GM12873 (cell line): ENCODE measurements around the gene BCAS4.

Experiments used
- TF ChIP-seq, protein P1 (sequence below): IDR thresholded peaks from 2 replicates; pipeline ENCODE4 v1.5.1; 2012; ENCODE audit warnings: low read depth, mild to moderate bottlenecking, moderate library complexity, low read length, control low read depth; ENCODE audit not compliant: insufficient read depth; ENCODE audit errors: missing control alignments

BCAS4 gene

DNA sequence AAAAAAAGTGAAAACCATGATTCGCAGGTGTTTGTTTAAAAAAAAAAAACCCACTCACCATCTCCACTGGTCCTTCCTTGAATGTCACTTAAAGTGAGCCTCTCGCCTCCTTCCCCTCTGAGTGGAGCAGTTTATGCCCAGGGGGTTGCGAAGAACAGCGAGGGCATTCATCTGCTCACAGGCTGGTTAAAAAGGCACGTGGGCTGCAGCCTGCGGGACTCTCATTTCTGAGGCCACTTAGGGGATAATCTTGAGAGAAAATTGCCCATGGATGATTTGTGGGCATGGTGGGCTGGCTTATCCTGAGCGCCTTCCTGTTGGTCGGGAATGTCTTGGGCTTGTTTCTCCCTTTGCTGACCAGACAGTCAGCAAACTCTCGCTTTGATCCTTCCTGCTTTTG lies 18.9 kb downstream of the BCAS4 start:
- TF ChIP-seq, protein P1, sequence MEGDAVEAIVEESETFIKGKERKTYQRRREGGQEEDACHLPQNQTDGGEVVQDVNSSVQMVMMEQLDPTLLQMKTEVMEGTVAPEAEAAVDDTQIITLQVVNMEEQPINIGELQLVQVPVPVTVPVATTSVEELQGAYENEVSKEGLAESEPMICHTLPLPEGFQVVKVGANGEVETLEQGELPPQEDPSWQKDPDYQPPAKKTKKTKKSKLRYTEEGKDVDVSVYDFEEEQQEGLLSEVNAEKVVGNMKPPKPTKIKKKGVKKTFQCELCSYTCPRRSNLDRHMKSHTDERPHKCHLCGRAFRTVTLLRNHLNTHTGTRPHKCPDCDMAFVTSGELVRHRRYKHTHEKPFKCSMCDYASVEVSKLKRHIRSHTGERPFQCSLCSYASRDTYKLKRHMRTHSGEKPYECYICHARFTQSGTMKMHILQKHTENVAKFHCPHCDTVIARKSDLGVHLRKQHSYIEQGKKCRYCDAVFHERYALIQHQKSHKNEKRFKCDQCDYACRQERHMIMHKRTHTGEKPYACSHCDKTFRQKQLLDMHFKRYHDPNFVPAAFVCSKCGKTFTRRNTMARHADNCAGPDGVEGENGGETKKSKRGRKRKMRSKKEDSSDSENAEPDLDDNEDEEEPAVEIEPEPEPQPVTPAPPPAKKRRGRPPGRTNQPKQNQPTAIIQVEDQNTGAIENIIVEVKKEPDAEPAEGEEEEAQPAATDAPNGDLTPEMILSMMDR, result no peak

DNA sequence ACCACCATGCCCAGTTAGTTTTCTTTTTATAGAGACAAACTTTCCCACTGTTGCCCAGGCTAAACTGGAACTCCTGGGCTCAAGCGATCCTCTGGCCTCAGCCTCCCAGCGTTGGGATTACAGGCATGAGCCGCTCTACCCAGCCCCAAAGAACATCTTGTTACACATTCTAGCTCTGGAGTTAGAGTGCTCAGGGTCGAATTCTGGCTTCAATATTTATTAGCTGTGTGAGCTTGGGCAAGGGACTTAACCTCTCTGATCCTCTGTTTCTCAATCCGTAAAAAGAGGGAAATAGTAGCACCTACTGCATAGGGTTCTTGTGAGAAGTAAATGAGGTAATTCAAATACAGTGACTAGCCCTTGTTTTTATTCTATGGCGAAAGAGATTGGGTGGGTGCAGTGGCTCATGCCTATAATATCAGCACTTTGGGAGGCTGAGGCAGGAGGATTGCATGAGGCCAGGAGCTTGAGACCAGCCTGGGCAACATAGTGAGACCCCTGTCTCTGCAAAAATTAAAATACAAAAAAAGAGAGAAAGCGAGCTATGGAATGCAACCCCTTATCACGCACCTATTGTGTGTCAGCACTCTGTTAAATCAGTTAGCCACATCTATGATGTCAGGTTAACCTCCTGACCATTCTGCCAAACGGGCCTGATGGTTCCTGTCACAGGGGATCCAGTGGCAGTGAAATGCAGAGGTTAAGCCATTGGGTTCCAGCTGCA lies 19.7 kb downstream of the BCAS4 start:
- TF ChIP-seq, protein P1, result no peak

DNA sequence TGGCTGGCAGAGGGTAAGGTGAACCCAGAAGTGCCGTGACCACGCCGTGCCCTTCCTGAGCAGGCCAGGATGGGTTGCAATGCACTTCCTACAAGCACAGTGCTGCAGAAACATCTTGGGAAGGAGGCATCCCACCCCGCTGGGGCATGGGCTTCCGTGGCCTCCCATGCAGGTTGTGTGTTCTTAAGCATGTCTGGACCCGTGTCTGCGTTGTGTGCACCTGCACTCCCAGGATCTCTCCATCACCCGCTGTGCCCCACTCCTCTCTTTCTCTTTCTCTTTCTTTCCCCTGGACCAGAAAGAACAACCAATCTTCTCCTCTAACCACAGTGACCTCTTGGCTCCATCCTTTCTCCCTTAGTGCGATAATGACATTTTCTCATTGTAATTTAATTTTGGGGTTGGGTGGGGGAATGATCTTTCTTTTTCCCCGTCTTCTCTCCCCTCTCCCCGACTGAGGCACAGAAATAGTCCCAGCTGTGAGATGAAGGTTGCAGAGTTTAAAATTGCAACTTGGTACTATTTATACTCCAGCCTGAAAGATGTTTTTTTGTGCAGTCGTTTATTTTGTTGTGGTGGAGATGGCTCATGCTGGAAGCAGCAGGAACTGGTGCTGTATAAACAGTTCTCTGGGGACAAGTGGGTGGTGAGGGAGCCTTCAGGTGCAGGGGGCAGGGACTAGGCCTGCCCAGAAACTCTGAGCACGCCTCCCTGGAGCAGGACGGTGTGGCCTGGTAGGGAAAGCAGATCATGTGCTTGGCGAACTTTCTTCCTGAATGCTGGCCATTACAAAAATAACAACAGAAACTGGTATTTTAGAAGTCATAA lies 20.5 kb downstream of the BCAS4 start:
- TF ChIP-seq, protein P1, result no peak

DNA sequence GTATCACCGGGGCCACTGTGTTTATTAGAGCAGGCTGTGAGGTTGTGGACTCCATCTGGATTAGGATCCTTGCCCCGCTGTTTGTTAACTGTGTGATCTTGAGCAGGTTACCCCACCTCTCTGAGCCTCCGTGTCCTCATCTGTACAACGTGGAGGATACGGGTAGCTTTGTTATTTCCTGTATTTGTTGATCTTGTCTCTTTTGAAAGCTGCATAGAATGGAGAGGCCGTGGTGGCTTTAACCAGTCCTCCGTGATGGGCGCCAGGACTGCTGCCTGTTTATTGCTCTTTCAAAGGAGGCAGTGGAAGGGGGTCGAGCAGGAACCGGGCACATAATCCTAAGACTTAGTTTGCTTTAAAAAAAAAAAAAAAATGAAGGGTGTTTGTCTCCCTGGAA lies 22.9 kb downstream of the BCAS4 start:
- TF ChIP-seq, protein P1, result no peak

DNA sequence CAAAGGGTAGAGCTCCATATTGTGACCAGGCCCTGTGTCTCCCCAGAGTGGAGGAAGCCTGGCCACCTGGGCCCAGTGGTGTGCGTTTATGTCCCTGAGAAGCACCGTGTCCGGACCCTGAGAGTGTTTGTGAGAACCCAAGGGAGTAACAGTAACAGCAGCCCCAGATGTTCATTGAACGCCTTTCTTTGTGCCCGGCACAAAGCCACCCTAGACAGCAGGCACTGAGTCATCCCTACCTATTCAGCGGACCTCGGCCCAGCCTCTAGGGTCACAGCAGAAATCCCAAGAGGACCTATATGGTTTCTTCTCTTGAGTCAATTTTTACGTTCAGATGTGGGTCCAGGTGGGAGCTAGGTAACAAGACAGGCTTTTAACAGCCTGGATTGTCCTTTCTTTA lies 24.5 kb downstream of the BCAS4 start:
- TF ChIP-seq, protein P1, result no peak

DNA sequence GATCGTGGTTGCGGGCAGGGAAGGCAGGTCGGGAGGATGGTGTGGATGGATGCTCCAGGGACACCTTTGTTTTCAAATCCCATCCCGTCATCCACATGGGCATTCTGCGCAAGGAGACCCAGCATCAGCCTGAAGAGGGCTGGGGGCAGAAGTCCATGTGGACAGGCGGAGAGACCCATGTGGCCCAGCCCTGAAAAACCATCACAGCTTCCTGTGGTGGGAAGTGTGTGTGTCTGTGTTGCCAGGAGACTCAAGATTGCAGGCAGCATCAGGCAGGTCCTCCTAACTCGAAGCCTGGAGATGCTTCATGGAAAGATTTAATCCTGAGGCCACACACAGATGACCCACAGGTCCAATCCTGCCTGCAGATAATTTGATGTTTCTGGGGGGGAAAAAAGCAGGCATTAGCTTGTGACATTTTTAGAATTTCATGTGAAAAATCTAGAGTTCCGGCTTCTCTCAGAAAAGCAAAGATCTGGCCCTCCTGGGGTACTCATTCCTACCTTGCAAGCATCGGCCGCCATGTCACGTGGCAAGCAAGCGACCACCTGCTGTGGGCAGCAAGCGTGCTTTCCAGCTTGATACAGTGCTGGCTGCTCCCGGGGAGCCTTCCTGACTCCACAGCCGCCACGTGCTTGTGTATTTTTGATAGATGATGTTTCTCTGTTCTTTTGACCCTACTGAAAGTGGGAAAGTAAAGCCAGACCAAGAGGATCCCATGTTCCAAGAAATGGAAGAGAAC lies 25.8 kb downstream of the BCAS4 start:
- TF ChIP-seq, protein P1, result no peak

DNA sequence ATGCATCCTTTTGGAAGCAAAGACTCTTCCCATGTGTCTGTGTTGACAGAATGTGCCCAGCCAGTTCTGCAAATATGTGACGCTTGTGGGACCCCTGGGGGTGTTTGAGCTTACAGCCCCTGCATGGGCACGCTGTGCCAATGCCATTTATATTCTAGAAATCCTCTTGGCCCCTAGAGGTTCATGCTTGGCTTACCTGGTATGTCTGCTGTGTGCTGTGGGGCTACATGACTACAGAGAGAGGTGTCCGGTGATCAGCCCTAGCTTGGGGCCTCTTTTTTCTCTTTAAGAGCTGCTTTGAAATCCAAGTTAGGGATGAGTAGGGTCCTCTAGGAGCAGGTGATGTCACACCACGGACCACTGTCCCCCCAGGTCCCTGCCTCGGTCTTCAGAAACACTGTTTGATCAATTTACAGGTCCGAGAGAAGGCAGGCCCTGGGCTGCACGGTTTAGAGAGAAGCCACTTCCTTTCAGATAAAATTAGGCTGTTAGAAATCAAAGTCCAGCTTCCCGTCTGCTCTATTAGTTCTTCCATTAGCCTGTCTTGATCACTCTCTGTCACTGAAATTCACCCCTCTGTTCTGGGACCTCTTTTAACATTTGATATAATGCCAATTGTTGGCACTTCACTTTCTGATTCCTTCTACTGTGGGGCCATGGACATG lies 26.5 kb downstream of the BCAS4 start:
- TF ChIP-seq, protein P1, result no peak
